IPS DF 4.7 (cell line): ENCODE data around the gene INHBC.

Source experiments
- DNase-seq: peaks from one replicate; pipeline ENCODE4 v3.0.0-alpha.2; 2013; ENCODE audit warnings: low spot score; ENCODE audit errors: extremely low read depth

Gene INHBC

GRCh38 chr12:57467915-57468314, 33.3 kb downstream of the INHBC start:
- no peak for DNase-seq

DNA sequence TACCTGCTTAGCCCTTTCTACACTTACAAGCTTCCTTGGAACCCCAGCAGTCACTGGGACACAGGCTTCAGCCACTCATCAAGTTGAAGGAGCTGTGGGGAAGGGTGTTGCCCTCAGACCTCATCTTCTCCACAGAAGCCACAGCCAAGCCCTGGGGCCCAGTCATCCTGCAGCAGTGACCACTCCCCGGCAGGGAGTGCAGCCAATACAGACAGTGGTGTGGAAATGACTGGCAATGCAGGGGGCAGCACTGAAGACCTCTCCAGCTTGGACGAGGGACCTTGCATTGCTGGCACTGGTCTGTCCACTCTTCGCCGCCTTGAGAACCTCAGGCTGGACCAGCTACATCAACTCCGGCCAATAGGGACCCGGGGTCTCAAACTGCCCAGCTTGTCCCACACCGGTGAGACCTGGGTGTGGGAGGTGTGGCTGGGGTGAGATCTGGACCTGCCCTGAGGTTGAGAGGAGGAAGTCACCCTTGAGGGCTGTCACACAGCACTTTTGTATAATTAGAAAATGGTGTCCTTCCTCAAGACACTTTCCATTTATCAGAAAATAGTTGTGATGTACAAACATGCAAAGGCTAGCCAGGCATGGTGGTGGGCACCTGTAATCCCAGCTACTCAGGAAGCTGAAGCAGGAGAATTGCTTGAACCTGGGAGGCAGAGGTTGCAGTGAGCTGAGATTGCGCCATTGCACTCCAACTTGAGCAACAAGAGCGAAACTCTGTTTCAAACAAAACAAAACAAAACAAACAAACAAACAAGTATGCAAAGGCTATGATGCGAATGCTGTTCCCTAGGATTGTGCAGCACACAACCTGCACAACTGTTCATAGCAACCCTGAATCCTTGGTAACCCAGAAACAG, 34.9 kb downstream of the INHBC start:
- DNase-seq = no peak

DNA sequence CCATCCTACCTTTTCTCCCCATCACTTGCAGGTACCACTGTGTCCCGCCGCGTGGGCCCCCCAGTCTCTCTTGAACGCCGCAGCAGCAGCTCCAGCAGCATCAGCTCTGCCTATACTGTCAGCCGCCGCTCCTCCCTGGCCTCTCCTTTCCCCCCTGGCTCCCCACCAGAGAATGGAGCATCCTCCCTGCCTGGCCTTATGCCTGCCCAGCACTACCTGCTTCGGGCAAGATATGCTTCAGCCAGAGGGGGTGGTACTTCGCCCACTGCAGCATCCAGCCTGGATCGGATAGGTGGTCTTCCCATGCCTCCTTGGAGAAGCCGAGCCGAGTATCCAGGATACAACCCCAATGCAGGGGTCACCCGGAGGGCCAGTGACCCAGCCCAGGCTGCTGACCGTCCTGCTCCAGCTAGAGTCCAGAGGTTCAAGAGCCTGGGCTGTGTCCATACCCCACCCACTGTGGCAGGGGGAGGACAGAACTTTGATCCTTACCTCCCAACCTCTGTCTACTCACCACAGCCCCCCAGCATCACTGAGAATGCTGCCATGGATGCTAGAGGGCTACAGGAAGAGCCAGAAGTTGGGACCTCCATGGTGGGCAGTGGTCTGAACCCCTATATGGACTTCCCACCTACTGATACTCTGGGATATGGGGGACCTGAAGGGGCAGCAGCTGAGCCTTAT, 35.8 kb downstream of the INHBC start:
- no peak for DNase-seq

- DNase-seq = no peak
These were observed 36.5 kb downstream of the INHBC start for GRCh38 chr12:57470970-57471656.

DNA sequence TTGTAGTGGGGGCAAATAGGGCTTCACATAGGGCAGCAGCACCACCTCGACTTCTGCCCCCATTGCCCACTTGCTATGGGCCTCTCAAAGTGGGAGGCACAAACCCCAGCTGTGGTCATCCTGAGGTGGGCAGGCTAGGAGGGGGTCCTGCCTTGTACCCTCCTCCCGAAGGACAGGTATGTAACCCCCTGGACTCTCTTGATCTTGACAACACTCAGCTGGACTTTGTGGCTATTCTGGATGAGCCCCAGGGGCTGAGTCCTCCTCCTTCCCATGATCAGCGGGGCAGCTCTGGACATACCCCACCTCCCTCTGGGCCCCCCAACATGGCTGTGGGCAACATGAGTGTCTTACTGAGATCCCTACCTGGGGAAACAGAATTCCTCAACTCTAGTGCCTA, 37.1 kb downstream of the INHBC start:
- no peak for DNase-seq

DNA sequence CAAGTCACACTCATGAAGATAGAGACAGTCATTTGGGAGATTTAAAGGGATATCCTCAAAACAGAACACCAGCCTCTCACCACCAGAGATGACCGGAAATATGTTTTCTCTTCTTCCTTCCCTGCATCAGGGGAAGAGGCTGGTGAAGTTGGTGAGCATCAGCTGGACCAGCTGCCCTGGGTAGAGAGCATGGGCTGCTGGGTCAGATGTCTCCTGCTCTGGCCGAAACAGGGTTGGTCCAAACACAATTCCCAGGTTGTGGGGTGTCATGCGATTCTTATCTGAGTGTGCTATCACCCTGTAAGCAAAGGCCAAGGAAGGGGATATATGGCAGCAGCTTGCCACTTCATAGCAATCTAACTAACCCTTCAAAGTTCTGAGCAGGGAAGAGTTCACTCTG, 37.8 kb downstream of the INHBC start:
- DNase-seq = no peak

GRCh38 chr12:57473392-57473791, 38.8 kb downstream of the INHBC start:
- DNase-seq = no peak

GRCh38 chr12:57473886-57474285, 39.3 kb downstream of the INHBC start:
- DNase-seq = no peak

- DNase-seq = no peak
These were observed 39.8 kb downstream of the INHBC start for GRCh38 chr12:57474430-57474829.

DNA sequence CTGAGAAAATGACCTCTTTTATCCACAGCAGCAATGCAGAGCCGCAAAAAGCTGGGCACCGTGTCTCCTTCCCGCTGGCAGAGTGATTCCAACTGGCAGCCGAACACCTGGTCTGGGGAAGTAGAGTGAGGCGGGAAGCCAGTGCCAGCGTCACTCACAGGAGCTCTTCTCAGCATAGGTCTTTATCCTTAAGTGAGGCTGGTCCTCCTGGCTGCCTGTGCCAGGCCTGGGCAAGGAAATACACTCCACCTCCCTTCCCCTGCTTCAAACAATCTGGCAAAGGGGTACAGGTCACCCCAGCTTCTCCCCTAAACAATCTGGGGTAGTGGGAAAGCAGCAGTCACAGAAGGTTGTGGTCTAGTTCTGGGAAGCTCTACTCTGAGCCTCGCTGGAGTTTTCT, 40.3 kb downstream of the INHBC start:
- no peak for DNase-seq

DNA sequence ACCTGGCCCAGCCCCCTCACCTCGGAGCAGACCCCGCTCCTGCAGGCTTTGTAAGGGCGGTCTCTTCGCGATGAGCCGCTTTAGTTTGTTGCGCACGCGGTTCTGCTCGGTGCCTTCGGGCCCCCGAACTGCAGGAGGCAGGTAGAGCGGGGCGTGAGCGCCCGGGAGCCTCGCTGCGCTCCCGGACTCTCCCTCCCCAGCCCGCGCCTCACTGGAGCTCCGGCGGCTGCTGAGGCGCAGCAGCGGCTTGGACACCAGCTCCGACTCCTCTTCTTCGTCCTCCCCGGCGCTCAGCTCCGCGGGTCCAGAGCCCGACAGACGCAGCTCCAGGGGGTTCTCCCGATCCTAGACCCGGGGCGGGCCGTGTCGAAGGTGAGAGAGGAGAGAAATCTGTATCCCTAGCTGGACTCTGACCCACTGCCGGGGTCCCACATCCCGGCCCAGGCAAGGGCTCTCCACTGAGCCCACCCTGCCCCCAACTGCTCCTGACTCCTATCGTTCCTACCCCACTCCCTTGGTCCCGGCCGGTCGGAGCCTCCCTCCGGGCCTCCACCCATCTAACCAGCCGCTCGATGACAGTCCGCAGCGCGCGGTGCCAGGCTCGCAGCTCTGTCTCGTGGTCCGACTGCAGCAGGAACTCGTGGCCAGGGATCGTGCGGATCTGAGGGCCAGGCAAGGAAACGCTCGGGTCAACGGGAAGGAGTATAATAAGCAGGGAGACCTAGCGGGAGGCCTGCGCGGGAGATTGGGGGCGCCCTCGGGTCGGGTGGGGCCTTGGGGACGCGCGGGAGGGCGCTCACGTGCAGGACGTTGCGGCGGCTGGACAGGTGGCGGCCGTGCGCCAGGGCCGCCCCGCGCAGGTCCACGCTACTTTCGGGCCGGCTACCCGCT, 40.9 kb downstream of the INHBC start:
- no peak for DNase-seq

DNA sequence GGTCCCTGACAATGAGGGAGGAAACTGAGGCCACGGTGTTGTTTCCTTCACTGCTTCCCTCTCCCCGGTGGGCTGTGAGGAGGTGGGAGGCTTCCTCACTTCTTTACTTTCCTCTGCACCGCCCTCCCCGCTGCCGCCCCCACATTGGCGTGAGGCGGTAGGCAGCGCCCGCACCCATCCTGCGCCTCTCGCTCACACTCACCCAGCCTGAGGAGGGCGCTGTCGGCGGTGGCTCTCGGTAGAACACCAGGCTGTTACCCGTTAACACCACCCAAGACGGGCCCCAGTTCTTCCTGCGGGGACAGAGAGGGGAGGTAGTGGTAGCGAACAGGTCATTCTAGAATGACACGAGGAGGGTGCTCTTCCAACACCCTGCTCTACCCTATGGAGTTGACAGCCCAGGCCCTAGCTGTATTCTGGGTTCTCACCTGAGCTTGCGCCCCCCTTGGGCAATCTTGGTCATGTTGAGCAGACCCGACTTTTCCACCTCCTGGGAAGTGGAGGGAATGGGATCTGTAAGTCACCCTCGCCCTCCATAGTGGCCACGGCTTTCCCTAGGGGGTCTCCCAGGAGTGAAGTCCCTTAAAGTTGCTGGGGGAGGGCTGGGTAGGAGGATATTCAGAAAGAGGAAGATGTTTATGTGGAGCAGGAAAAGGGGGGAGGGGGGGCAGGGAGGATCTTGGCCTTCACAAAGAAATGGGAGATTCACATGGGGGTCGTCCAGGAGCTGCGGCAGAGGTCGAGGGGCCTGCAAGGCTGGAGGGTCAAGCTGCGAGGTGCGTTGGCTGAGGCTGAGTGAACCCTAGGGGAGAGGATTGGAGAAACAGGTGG, 41.8 kb downstream of the INHBC start:
- DNase-seq = no peak

DNA sequence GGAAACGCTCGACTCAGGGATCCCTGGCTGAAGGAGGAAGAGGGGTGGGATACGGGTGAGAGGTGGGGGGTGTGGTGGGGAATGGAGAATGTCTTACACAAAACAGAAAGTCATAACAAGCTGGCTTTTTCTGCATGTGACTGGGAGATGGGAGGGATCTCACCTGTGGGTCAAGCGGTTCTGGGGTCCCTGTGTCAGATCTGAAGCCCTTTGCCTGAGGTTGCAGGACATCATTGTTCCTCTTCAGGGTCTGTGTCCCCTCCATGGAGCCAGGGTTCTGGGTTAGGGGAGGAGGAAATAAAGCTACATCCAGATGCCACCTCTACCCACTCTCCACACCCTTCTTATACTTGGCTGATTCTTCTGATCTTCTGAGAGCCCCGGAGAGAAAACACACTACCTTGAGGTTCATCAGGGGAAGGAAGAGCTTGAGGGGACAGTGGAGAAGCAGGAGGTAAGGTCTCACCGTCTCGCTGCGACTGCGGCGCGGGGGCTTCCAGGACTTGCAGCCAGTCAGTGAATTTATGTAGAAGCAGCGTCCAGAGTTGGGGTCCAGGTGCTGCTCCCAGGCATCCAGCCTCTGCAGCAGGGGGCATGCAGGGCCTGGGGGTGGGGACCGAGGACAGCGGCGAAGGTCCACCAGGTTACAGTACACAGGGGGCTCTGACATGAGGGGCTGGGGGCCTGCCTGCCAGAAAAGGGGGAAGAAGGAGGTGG, 42.6 kb downstream of the INHBC start:
- no peak for DNase-seq

- no peak for DNase-seq
These were observed 43.4 kb downstream of the INHBC start for GRCh38 chr12:57477710-57478681.

DNA sequence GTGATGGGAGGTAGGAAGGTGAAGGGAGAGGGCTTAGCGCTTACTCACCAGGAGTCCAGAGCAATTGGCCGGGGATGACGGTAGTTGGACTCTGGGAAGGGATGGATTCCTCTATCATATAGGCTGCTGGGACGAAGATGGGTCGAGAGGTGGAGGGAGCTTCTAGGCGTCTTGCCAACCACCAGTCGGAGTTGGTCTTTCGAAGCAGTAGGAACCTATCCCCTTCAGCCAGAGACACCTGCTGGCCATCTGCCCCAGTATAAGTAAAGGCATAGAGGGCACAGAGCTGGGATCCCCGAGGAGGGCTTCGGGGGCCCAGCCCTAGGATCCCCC, 44.4 kb downstream of the INHBC start:
- no peak for DNase-seq

DNA sequence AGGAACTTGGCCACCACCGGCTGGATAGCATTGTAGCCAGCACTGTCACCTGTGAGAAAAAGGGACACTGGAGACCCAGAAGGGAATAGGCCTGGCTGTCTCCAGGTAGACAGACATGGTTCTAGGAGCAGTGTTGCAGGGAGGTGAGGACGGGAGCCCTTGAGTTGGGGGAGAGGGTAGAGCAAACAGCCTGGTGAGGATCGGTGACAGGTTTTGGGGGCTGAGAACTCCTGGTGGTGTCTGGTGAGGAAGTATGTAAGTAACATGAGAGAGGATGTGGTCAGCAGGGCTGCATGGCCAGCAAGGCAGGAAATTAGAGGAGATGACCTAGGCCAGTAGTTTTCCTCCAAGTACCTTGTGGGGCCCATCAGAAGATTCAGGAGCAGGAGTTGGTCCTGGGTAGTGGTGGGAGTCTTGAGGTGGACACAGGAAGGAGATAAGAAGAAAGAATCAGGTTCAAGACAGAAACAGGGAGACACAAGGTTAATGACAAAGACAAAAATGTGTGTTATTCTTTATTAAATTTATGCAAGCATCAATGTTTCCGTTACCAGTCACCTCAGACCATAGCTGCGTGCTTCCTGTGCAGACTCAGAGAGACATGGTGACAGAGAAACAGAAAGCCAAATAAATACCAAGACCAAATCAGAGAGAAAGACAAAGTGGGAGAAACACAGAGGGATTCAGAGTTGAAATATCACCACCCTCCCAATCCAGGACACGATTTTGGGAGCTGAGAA, 45.0 kb downstream of the INHBC start, which contains the start of gene ARHGAP9:
TSS of gene ARHGAP9 (minus strand) at position 491 of the 740 bp plus-strand sequence. CDS start at position 31, 460 bp downstream.
- DNase-seq = no peak

DNA sequence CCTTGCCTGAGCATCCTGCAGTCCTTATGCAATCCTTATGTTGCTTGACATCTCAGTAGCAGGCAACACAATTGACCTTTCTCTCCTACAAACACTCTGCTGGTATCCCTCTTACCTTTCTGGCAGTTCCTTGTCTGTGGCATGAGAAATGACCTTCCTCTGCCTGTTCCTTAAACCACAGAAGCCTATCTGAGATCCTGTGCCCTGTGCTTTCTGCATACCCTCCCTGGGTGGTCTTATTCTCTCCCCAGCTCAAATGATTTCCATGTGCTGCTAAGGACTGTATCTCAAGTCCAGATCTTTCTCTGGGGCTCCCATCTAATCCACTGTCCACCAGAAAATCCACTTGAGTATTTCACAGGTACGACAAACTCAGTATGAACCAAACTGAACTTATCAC, 47.1 kb downstream of the INHBC start:
- no peak for DNase-seq

- DNase-seq = no peak
These were observed 48.9 kb downstream of the INHBC start for GRCh38 chr12:57483466-57483865.
